GM10847 (cell line): ENCODE data around the gene ITGAD.

Experiments used
- POLR2A ChIP-seq: IDR thresholded peaks from 2 replicates; pipeline ENCODE4 v1.6.1; 2011; ENCODE audit not compliant: insufficient read length; ENCODE audit errors: extremely low read depth

ITGAD gene

GRCh38 chr16:31393056-31393455 lies at the start of gene ITGAD:
ITGAD (plus strand) TSS chr16:31393335; CDS start chr16:31393361, 26 bp downstream.
- TF ChIP-seq POLR2A = no peak

GRCh38 chr16:31344712-31345111 lies 48.4 kb upstream of the ITGAD start:
- TF ChIP-seq POLR2A = no peak

- no peak for TF ChIP-seq POLR2A
Observed at GRCh38 chr16:31347445-31347844, 45.7 kb upstream of the ITGAD start.

- TF ChIP-seq POLR2A = no peak
Observed at GRCh38 chr16:31348579-31348978, 44.6 kb upstream of the ITGAD start.

GRCh38 chr16:31350275-31351005 lies 42.7 kb upstream of the ITGAD start:
- no peak for TF ChIP-seq POLR2A

- no peak for TF ChIP-seq POLR2A
Observed at GRCh38 chr16:31351246-31351941, 41.7 kb upstream of the ITGAD start.

- TF ChIP-seq POLR2A = no peak
Observed at GRCh38 chr16:31351942-31352325, 41.2 kb upstream of the ITGAD start.

- TF ChIP-seq POLR2A = no peak
Observed at GRCh38 chr16:31352376-31353115, 40.6 kb upstream of the ITGAD start.

- no peak for TF ChIP-seq POLR2A
Observed at GRCh38 chr16:31354394-31355291, 38.5 kb upstream of the ITGAD start, which contains the start of gene ITGAX. ITGAX (plus strand) TSS chr16:31355176; CDS start chr16:31355255, 79 bp downstream.

GRCh38 chr16:31355431-31356100 lies 37.6 kb upstream of the ITGAD start:
- no peak for TF ChIP-seq POLR2A

GRCh38 chr16:31356566-31357323 lies 36.4 kb upstream of the ITGAD start:
- no peak for TF ChIP-seq POLR2A

- no peak for TF ChIP-seq POLR2A
Observed at GRCh38 chr16:31357324-31358109, 35.6 kb upstream of the ITGAD start.

- no peak for TF ChIP-seq POLR2A
Observed at GRCh38 chr16:31360251-31360650, 32.9 kb upstream of the ITGAD start.
